GM23248 (cell line): ENCODE results near the gene REEP5.

ENCODE experiments used
- EZH2 ChIP-seq: fragments of 200-600 bp; sonication (generic); IDR thresholded peaks from 2 replicates; pipeline ENCODE4 v1.6.1; 2018; ENCODE audit warnings: antibody characterized with exemption, mild to moderate bottlenecking; ENCODE audit not compliant: insufficient read depth, poor library complexity, severe bottlenecking
- EZH2phosphoT487 ChIP-seq: fragments of 200-600 bp; sonication (generic); IDR thresholded peaks from 2 replicates; pipeline ENCODE4 v1.6.1; 2018; ENCODE audit warnings: antibody characterized with exemption, moderate library complexity, mild to moderate bottlenecking, low read depth; ENCODE audit not compliant: insufficient read depth

GRCh38 chr5:112833971-112834370 is 88.1 kb downstream of the REEP5 start:
- no peak for TF ChIP-seq EZH2phosphoT487
- TF ChIP-seq EZH2, result no peak
